ENCODE data around the gene NEB.

NEB gene

DNA sequence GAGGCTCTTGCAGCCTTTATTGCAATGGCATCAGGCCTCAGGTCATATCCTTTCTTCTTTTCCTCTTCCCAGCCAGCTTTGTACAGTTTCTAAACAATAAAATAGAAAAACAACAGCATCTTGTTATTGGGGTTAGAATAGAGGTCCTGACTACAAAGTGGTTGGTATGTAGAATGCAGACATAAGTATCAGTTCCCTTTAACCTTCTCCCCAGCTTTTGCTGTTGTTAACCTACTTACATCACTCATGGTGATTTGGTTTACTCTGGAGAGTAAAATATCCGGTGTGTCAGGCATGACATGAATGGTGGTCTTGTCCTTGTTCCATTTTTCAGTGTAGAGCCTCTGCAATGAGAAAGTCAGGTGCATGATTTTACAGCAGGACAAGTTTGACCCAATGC, 69.8 kb downstream of the NEB start:
- CTCF ChIA-PET = no interaction called here
- Histone ChIP-seq H3K4me1 (ENCODE audit: control extremely low read depth in 1 of 4, control insufficient read depth in 4 of 4, insufficient read depth in 4 of 4, low read length in 3 of 4) (peaks cover 0 to 2% (median 0%) of the 10 kb centered on the region in 4 experiments), H3K27me3 (replicated peaks in 2 of 5; ENCODE audit: control insufficient read depth in 4 of 5, insufficient read depth in 5 of 5, low read length in 4 of 5) (no peaks in the 10 kb centered on the region), H3K27ac (ENCODE audit: insufficient read depth in 1 of 2, low read depth in 1 of 2, low read length in 2 of 2, poor library complexity in 1 of 2, severe bottlenecking in 2 of 2) (no peak overlapping the region), H3K9me3 (ENCODE audit: control extremely low read depth in 1 of 5, control insufficient read depth in 4 of 5, insufficient read depth in 2 of 5, low read depth in 1 of 5, low read length in 4 of 5) (no peaks in the 10 kb centered on the region), H3K4me3 (ENCODE audit: control insufficient read depth in 1 of 7, extremely low read depth in 1 of 7, insufficient read depth in 4 of 7, low read depth in 2 of 7, low read length in 6 of 7) (no peak overlapping the region), H3K36me3 (ENCODE audit: control insufficient read depth in 4 of 4, insufficient read depth in 4 of 4, low read length in 3 of 4) (no peaks in the 10 kb centered on the region)
- WGBS (ENCODE audit: insufficient coverage) = 100% methylated on average over 1 of the region's 1 CpG
- POLR2A ChIA-PET = no interaction called here
- no peak for DNase-seq

DNA sequence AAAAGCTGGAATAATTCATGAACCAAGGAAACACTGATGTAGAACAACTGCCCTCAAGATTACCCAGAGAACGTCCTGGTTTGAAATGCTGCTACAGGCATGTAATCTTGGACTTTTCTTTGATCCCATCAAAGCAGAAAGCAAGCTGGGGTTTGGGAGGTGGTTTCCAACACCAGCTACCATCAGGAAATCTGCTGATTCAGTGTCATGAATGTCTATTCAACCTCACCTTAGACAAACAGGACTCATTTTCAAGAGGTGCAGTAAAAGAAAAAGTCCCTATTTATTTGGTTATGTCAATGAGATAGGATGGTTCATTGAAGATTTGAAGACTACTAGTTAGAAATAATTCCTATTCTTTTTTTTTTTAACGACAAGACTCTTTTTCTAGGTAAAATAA, 72.7 kb downstream of the NEB start:
- DNase-seq = no peak
- no peak overlapping the region for H3K4me3 ChIP-seq (ENCODE audit: control insufficient read depth in 1 of 7, extremely low read depth in 1 of 7, insufficient read depth in 4 of 7, low read depth in 2 of 7, low read length in 6 of 7)
- 100% methylated on average over 1 of the region's 2 CpGs for WGBS (ENCODE audit: insufficient coverage)
- CTCF ChIA-PET = no interaction called here
- no peaks in the 10 kb centered on the region for H3K27me3 ChIP-seq (replicated peaks in 2 of 5; ENCODE audit: control insufficient read depth in 4 of 5, insufficient read depth in 5 of 5, low read length in 4 of 5)
- no peak overlapping the region for H3K27ac ChIP-seq (ENCODE audit: insufficient read depth in 1 of 2, low read depth in 1 of 2, low read length in 2 of 2, poor library complexity in 1 of 2, severe bottlenecking in 2 of 2)
- no peaks in the 10 kb centered on the region for H3K9me3 ChIP-seq (ENCODE audit: control extremely low read depth in 1 of 5, control insufficient read depth in 4 of 5, insufficient read depth in 2 of 5, low read depth in 1 of 5, low read length in 4 of 5)
- H3K36me3 ChIP-seq (ENCODE audit: control insufficient read depth in 4 of 4, insufficient read depth in 4 of 4, low read length in 3 of 4) = no peaks in the 10 kb centered on the region
- no peaks in the 10 kb centered on the region for H3K4me1 ChIP-seq (ENCODE audit: control extremely low read depth in 1 of 4, control insufficient read depth in 4 of 4, insufficient read depth in 4 of 4, low read length in 3 of 4)
- POLR2A ChIA-PET = no interaction called here

DNA sequence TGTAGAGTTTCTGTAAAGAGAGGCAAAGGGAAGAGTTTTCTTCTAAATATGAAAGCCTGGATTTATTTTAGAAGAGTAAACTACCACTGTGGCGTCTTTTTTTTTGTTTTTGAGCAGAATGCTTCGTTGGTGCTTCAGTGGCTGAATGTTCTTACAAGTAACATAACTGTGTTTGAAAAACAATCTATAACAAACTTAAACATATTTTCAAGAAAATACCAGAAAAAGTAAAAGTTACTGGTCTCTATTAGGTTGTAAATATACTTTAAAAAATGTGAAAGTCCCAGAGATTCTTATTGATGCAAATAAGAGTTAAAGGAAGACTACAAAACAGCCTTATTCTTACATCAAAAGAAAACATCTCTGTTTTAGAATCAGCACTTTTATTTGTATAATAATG, 76.2 kb downstream of the NEB start:
- Histone ChIP-seq H3K9me3 (ENCODE audit: control extremely low read depth in 1 of 5, control insufficient read depth in 4 of 5, insufficient read depth in 2 of 5, low read depth in 1 of 5, low read length in 4 of 5) (no peaks in the 10 kb centered on the region), H3K36me3 (ENCODE audit: control insufficient read depth in 4 of 4, insufficient read depth in 4 of 4, low read length in 3 of 4) (no peaks in the 10 kb centered on the region), H3K27me3 (replicated peaks in 2 of 5; ENCODE audit: control insufficient read depth in 4 of 5, insufficient read depth in 5 of 5, low read length in 4 of 5) (no peaks in the 10 kb centered on the region), H3K27ac (ENCODE audit: insufficient read depth in 1 of 2, low read depth in 1 of 2, low read length in 2 of 2, poor library complexity in 1 of 2, severe bottlenecking in 2 of 2) (no peak overlapping the region), H3K4me3 (ENCODE audit: control insufficient read depth in 1 of 7, extremely low read depth in 1 of 7, insufficient read depth in 4 of 7, low read depth in 2 of 7, low read length in 6 of 7) (no peak overlapping the region), H3K4me1 (ENCODE audit: control extremely low read depth in 1 of 4, control insufficient read depth in 4 of 4, insufficient read depth in 4 of 4, low read length in 3 of 4) (no peaks in the 10 kb centered on the region)
- CTCF ChIA-PET = no interaction called here
- POLR2A ChIA-PET = no interaction called here
- no CpG with 5 or more reads among the region's 2 CpGs for WGBS (ENCODE audit: insufficient coverage)
- no peak for DNase-seq

DNA sequence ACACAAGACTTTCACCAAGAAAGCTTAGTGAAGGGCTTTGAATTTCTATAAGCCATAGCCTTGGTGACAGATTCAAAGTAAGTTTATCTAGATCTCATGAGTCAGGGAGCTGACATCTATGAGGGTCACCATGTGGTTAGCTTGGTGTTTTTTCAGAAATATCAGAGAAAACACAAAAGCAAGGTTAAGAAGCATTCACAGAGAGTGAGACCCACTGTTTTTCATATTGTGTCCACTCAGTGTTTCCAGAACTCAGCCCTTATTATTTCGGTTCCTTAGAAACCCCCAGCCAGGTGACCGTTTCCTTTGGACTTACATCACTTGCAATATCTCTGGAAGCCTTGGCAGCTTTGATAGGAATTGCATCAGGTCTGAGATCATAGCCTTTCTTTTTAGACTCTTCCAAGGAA, 76.6 kb downstream of the NEB start:
- DNase-seq = no peak
- Histone ChIP-seq H3K9me3 (ENCODE audit: control extremely low read depth in 1 of 5, control insufficient read depth in 4 of 5, insufficient read depth in 2 of 5, low read depth in 1 of 5, low read length in 4 of 5) (no peaks in the 10 kb centered on the region), H3K36me3 (ENCODE audit: control insufficient read depth in 4 of 4, insufficient read depth in 4 of 4, low read length in 3 of 4) (no peaks in the 10 kb centered on the region), H3K27ac (ENCODE audit: insufficient read depth in 1 of 2, low read depth in 1 of 2, low read length in 2 of 2, poor library complexity in 1 of 2, severe bottlenecking in 2 of 2) (no peak overlapping the region), H3K27me3 (replicated peaks in 2 of 5; ENCODE audit: control insufficient read depth in 4 of 5, insufficient read depth in 5 of 5, low read length in 4 of 5) (no peaks in the 10 kb centered on the region), H3K4me3 (ENCODE audit: control insufficient read depth in 1 of 7, extremely low read depth in 1 of 7, insufficient read depth in 4 of 7, low read depth in 2 of 7, low read length in 6 of 7) (no peak overlapping the region), H3K4me1 (ENCODE audit: control extremely low read depth in 1 of 4, control insufficient read depth in 4 of 4, insufficient read depth in 4 of 4, low read length in 3 of 4) (no peaks in the 10 kb centered on the region)
- ChIA-PET CTCF (no interaction called here), POLR2A (no interaction called here)
- 100% methylated on average over 2 of the region's 2 CpGs for WGBS (ENCODE audit: insufficient coverage)

DNA sequence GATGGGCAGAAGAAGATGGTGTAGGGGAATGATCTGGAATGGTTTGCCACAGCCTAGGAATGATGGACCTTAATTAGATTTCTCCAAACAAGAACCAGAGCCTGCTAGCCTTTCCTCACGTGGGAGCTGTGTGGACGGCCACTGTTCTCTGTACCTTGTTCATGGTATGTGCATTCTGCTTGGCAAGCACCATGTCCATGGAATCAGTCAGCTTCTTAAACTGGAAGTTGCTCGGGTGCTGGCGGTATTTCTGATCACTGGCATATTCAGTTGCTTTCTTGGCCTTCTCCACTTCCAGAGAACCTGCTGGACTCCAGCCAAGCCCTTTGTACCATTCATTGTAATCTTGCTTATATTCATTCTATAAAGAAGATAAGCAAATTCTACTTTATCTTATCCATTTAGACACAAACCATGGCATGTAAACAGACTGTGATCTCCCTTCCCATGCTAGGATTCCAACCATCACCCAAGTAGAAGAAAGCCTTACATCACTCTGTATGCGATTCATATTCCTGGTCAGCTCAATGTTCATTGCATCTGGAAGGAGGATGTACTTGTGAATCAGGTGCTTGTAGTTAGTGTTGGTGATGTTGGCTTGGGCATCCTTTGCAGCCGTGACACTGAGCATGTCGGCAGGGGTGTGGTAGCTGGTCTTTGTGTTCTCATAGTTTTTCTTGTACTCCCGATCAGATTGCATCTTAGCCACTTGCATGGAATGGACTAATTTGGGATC, 78.4 kb downstream of the NEB start:
- Histone ChIP-seq H3K27ac (ENCODE audit: insufficient read depth in 1 of 2, low read depth in 1 of 2, low read length in 2 of 2, poor library complexity in 1 of 2, severe bottlenecking in 2 of 2) (no peak overlapping the region), H3K36me3 (ENCODE audit: control insufficient read depth in 4 of 4, insufficient read depth in 4 of 4, low read length in 3 of 4) (no peaks in the 10 kb centered on the region), H3K4me3 (ENCODE audit: control insufficient read depth in 1 of 7, extremely low read depth in 1 of 7, insufficient read depth in 4 of 7, low read depth in 2 of 7, low read length in 6 of 7) (no peak overlapping the region), H3K27me3 (replicated peaks in 2 of 5; ENCODE audit: control insufficient read depth in 4 of 5, insufficient read depth in 5 of 5, low read length in 4 of 5) (no peaks in the 10 kb centered on the region), H3K4me1 (ENCODE audit: control extremely low read depth in 1 of 4, control insufficient read depth in 4 of 4, insufficient read depth in 4 of 4, low read length in 3 of 4) (peaks cover 0 to 4% (median 2%) of the 10 kb centered on the region in 4 experiments), H3K9me3 (ENCODE audit: control extremely low read depth in 1 of 5, control insufficient read depth in 4 of 5, insufficient read depth in 2 of 5, low read depth in 1 of 5, low read length in 4 of 5) (no peaks in the 10 kb centered on the region)
- DNase-seq = no peak
- ChIA-PET POLR2A (no interaction called here), CTCF (interaction anchor here (1.0 kb wide), 1 partner anchor 18 kb away, joined by 3 read pairs; no protein-coding TSS in a partner anchor)
- over 99% methylated on average over 7 of the region's 8 CpGs for WGBS (ENCODE audit: insufficient coverage)

DNA sequence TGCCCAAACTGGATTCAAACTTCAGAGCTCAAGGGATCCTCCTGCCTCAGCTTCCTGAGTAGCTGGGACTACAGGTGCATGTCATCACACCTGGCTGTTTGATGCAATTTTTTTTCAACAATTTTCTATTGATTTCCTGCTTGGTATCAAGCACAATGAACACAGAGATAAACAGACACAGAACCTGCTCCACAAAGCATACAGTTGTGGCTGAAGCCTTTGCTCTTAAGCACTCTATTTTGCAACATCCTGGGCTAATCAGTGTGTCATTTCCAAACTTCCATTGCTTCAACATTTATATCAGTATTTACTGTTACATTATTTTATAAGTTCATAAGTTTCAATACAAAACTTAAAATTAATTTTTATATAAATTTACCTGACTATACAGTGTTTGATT, 79.4 kb downstream of the NEB start:
- CTCF ChIA-PET = no interaction called here
- no peaks in the 10 kb centered on the region for H3K9me3 ChIP-seq (ENCODE audit: control extremely low read depth in 1 of 5, control insufficient read depth in 4 of 5, insufficient read depth in 2 of 5, low read depth in 1 of 5, low read length in 4 of 5)
- H3K4me1 ChIP-seq (ENCODE audit: control extremely low read depth in 1 of 4, control insufficient read depth in 4 of 4, insufficient read depth in 4 of 4, low read length in 3 of 4) = peaks cover 0 to 4% (median 2%) of the 10 kb centered on the region in 4 experiments
- H3K36me3 ChIP-seq (ENCODE audit: control insufficient read depth in 4 of 4, insufficient read depth in 4 of 4, low read length in 3 of 4) = no peaks in the 10 kb centered on the region
- H3K27me3 ChIP-seq (replicated peaks in 2 of 5; ENCODE audit: control insufficient read depth in 4 of 5, insufficient read depth in 5 of 5, low read length in 4 of 5) = no peaks in the 10 kb centered on the region
- H3K4me3 ChIP-seq (ENCODE audit: control insufficient read depth in 1 of 7, extremely low read depth in 1 of 7, insufficient read depth in 4 of 7, low read depth in 2 of 7, low read length in 6 of 7) = no peak overlapping the region
- no peak for DNase-seq
- no peak overlapping the region for H3K27ac ChIP-seq (ENCODE audit: insufficient read depth in 1 of 2, low read depth in 1 of 2, low read length in 2 of 2, poor library complexity in 1 of 2, severe bottlenecking in 2 of 2)
- POLR2A ChIA-PET = no interaction called here

DNA sequence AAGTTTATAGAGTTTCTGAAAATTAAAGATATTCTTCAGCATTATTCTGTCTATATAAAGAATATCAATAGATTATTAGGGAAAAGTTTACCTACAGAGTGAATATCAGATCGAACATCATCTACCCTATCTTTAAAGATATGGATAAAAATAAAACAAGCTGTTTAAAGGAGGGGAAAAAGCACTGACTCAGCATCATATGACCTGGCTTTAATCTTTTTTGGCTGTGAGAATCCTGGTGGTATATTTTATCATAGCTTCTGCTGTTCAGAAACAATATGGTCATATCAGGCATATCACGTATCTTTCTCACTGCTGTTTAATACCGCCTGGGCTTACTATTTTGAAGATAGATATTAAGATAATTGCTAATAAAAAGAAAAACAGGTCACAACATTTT, 80.2 kb downstream of the NEB start:
- ChIA-PET CTCF (no interaction called here), POLR2A (no interaction called here)
- Histone ChIP-seq H3K4me1 (ENCODE audit: control extremely low read depth in 1 of 4, control insufficient read depth in 4 of 4, insufficient read depth in 4 of 4, low read length in 3 of 4) (peaks cover 0 to 4% (median 2%) of the 10 kb centered on the region in 4 experiments), H3K27me3 (replicated peaks in 2 of 5; ENCODE audit: control insufficient read depth in 4 of 5, insufficient read depth in 5 of 5, low read length in 4 of 5) (no peaks in the 10 kb centered on the region), H3K36me3 (ENCODE audit: control insufficient read depth in 4 of 4, insufficient read depth in 4 of 4, low read length in 3 of 4) (no peaks in the 10 kb centered on the region), H3K4me3 (ENCODE audit: control insufficient read depth in 1 of 7, extremely low read depth in 1 of 7, insufficient read depth in 4 of 7, low read depth in 2 of 7, low read length in 6 of 7) (no peak overlapping the region), H3K27ac (ENCODE audit: insufficient read depth in 1 of 2, low read depth in 1 of 2, low read length in 2 of 2, poor library complexity in 1 of 2, severe bottlenecking in 2 of 2) (no peak overlapping the region), H3K9me3 (ENCODE audit: control extremely low read depth in 1 of 5, control insufficient read depth in 4 of 5, insufficient read depth in 2 of 5, low read depth in 1 of 5, low read length in 4 of 5) (no peaks in the 10 kb centered on the region)
- no CpG with 5 or more reads among the region's 3 CpGs for WGBS (ENCODE audit: insufficient coverage)
- DNase-seq = no peak
